GM12875 (cell line): Measurements from ENCODE around the gene MATN4.

Experiments
- H3K4me3 ChIP-seq: one replicate; pipeline ENCODE4 v1.5.1; 2011; ENCODE audit warnings: low read depth, low read length, control low read depth
- TF ChIP-seq, protein P1 (sequence below): IDR thresholded peaks from 2 replicates; pipeline ENCODE4 v1.5.1; 2011; ENCODE audit warnings: low read depth, mild to moderate bottlenecking, control low read depth, inconsistent platforms, low read length, moderate library complexity, borderline replicate concordance; ENCODE audit not compliant: insufficient read depth

Gene MATN4

DNA sequence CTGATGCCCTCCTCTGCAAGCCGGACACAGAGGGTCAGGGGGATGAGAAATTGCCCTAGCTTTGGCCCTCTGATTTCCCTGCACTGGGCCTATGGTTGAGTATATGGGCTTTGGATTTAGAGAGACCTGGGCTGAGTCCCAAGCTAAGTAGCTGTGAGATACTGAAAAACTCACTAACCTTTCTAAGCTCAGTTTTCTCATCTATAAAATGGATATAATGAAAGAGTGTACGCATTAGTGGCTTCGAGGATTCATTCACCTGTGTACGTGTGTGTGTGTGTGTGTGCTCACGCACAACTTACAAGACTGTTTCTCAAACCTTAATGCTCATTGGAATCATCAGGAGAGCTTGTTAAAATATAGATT is 14.1 kb downstream of the MATN4 start:
- H3K4me3 ChIP-seq: no peak overlapping the region
- TF ChIP-seq, protein P1, sequence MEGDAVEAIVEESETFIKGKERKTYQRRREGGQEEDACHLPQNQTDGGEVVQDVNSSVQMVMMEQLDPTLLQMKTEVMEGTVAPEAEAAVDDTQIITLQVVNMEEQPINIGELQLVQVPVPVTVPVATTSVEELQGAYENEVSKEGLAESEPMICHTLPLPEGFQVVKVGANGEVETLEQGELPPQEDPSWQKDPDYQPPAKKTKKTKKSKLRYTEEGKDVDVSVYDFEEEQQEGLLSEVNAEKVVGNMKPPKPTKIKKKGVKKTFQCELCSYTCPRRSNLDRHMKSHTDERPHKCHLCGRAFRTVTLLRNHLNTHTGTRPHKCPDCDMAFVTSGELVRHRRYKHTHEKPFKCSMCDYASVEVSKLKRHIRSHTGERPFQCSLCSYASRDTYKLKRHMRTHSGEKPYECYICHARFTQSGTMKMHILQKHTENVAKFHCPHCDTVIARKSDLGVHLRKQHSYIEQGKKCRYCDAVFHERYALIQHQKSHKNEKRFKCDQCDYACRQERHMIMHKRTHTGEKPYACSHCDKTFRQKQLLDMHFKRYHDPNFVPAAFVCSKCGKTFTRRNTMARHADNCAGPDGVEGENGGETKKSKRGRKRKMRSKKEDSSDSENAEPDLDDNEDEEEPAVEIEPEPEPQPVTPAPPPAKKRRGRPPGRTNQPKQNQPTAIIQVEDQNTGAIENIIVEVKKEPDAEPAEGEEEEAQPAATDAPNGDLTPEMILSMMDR: no peak

DNA sequence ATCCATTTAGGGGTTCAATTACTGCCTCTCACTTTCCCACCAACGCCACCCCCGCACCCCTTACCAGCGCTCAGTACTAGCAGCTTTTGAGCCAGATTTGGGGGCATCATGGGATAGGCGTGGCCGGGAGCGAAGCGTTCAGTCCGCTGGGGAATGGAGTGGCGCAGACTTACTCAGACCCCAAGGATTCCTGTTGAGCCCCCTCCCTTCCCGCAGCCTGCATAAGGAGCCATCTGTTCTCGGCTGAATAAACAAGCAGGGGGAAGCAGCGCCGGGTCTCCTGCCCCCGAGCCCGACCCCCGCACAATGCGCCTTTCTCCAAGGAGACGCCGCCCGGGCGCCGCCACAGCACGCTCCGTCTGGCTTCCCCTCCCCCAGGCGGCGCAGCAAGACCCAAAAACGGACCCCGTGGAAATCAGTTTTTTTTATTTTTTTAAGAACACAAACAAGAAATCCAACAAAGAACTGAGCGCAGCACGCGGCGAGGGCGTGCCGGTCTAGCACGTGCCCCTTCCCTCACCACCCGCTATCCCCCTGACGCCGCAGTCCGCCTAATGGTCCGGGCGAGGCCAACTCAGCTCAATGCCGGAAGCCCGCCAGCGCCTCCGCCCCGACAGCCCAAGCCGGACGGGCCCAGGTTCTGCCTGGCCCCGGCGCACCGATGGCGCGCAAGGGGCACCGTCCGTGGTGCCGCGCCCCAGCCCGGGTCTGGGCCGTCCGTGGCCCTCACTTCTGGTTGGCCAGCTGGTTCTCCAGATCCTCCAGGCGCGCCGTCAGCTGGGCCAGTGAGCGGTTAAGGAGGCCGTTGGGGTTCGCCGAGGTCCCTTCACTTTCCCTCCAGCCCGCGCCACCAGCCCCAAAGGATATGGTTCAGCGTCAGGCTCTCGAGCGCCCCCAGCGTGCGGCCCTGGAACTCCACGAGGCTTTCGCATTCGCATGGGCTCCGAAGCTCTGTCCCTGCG is 14.8 kb downstream of the MATN4 start:
- TF ChIP-seq, protein P1: peak; percentile 93
- H3K4me3 ChIP-seq: no peak overlapping the region

DNA sequence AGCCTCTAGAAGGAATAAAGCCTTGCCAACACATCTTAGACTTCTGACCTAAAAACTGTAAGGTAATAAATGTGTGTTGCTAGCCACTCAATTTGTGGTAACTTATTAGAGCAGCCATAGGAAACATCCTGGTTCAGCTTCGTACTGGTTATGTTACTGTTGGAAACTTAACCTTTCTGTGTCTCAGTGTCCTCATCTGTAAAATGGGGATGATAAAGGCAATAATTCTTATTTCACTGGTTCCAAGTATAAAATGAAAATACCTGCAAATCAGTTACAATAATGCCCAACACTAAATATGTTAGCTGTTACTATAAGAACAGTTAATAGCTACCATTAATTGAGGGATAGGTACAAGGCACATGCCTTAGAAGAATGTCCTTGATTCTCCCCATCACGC is 15.8 kb downstream of the MATN4 start:
- no peak overlapping the region for H3K4me3 ChIP-seq
- TF ChIP-seq, protein P1: no peak

DNA sequence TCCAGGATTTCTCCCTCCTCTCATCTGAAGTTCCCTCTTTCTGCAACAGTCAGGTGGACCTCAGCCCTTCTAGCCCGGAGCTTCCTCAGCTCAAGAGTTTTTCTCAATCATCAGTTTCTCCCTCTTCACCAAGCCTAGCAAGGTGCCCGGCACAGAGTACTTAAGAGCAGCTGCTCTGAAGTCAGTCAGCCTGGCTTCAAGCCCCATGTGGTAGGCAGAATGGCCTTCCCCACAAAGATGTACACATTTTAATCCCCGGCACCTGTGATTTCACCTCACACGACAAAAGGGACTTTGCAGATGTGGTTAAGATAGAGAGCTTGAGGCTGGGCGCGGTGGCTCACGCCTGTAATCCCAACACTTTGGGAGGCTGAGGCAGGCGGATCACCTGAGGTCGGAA is 16.6 kb downstream of the MATN4 start:
- no peak overlapping the region for H3K4me3 ChIP-seq
- TF ChIP-seq, protein P1: no peak

DNA sequence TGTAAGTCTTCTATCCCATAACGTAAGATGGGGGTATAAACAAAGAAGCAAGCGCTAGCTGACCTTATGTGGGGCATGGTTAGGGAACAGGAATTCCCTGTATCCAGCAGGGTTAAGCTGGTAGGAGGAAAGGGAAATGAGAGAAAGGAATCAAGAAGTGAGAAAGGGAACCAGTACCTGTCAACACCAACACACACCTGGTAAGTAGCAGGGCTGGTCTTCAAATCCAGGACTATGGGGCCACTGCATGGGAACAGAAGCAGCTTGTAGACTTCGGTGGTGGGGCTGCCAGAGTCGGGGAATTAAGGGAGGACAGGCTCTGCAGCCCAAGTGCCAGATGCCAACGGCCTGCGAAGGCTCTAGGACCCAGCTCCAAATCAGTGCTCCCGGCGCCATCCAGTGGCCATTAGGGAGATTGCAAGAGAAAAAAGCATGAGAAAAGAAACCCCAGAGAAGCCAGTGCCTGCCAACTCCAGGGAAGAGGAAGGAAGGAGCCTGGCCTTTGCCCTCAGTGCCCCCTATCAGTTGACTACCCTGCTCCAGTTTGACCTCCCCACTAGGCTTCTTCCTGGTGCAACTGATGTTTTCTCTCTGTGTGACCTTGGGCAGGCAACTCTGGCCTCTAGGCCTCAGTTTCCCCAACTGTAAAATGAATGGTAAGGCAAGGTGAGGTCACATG is 17.3 kb downstream of the MATN4 start:
- H3K4me3 ChIP-seq: no peak overlapping the region
- TF ChIP-seq, protein P1: peak; percentile 85

DNA sequence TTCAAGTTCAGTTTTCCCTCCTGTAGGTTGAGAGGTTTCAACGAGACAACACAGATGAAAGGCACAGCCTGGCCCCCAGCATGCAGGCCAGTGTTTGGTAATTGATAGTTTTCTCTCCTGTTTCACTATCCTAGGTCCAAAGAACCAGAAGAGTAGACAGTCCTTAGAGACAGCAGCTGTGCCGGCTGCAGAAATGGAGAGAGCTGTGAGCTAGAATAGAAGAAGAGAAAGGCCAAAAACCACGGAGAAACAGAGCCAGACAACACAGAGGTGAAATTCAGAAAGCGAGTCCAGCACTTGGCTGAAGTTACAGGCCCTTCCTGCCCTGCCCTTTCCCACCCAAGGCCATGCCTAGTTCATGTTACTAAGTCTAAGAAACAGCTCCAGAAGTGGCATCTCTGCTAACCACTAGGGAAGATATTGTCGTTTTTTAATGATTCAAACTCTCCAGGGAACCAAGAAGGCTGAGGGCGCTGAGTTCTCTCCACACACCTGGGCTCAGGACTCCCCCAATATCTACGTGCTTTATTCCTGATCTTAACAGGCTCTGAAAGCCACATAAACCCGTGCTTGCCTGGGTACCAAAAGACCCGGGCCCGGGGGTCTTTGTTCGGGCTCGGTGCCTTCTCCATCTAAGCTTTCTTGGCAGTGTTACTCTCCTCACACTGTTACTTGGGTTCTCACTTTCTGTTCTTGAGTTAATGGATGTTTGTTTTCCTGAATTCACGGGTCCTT is 18.0 kb downstream of the MATN4 start:
- TF ChIP-seq, protein P1: no peak
- no peak overlapping the region for H3K4me3 ChIP-seq
